BLaER1 treated with 17β-estradiol and CSF1 and Interleukin-3, amounts not matched to agents 10 nM and 100 nM (cell line): ENCODE measurements around the gene ARHGEF6.
"Not testable (repeated sequence)": the region's sequence is repeated elsewhere in the genome, so short reads cannot be mapped to it uniquely, and the experiment has no call there.

Experiments used
- H3K27ac ChIP-seq, 11 experiments: shearing (Covaris generic); formaldehyde crosslinking; 2 replicates each; pipeline ENCODE4 v1.8.1; 2022
- H3K27me3 ChIP-seq, 11 experiments: shearing (Covaris generic); formaldehyde crosslinking; 2 replicates each; pipeline ENCODE4 v1.8.1; 2022
- H3K36me3 ChIP-seq, 11 experiments: shearing (Covaris generic); formaldehyde crosslinking; 2 replicates each; pipeline ENCODE4 v1.8.1; 2022
- H3K4me1 ChIP-seq, 10 experiments: shearing (Covaris generic); formaldehyde crosslinking; 2 replicates each; pipeline ENCODE4 v1.8.1; 2022
- H3K4me2 ChIP-seq, 11 experiments: shearing (Covaris generic); formaldehyde crosslinking; 2 replicates each; pipeline ENCODE4 v1.8.1; 2022
- H3K4me3 ChIP-seq, 10 experiments: shearing (Covaris generic); formaldehyde crosslinking; 2 replicates each; pipeline ENCODE4 v1.8.1; 2022
- H3K9ac ChIP-seq, 11 experiments: shearing (Covaris generic); formaldehyde crosslinking; 2 replicates each; pipeline ENCODE4 v1.8.1; 2022
- H3K9me3 ChIP-seq, 11 experiments: shearing (Covaris generic); formaldehyde crosslinking; replicated peaks in 1 of 11; 2 replicates each; pipeline ENCODE4 v1.8.1; 2022
- H4K20me1 ChIP-seq, 11 experiments: shearing (Covaris generic); formaldehyde crosslinking; 2 replicates each; pipeline ENCODE4 v1.8.1; 2022
- Cebpa-rat ChIP-seq, 11 experiments: shearing (Covaris generic); IDR thresholded peaks; 2 replicates each; pipeline ENCODE4 v1.8.1; 2022

The ARHGEF6 gene

DNA sequence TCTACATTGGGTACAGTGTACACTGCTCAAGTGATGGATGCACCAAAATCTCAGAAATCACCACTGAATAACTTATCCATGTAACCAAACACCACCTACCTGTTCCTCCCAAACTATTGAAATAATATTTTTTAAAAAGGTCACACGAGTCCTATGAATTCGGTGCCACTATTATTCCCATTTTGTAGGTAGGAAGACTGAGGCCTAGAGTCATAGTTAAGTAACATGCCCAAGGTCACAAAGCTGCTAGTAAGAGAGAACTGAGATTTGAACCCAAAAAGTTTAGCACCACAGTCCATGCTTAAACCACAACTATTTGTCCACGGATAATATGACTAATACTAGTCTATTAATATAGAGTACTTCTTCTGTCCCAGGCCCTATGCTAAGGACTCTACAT is 2.7 kb downstream of the ARHGEF6 start:
- H3K4me3 ChIP-seq, result peak overlapping the region in 4 of 10 experiments; percentile 63 to 68 (median 66); a peak in 7 of 20 replicates
- peaks cover 0 to 9% (median 0%) of the 10 kb centered on the region in 11 experiments; a peak in 5 of 22 replicates for H4K20me1 ChIP-seq
- H3K9me3 ChIP-seq, result peaks cover 0 to 5% (median 0%) of the 10 kb centered on the region in 11 experiments; a peak in 2 of 22 replicates
- H3K27ac ChIP-seq, result peak overlapping the region in 8 of 11 experiments; percentile 60 to 95 (median 86); a peak in 13 of 22 replicates
- peaks cover 22 to 39% (median 26%) of the 10 kb centered on the region in 10 experiments for H3K4me1 ChIP-seq
- TF ChIP-seq Cebpa-rat (IDR thresholded peaks at IDR 0.05), result no peak
- H3K27me3 ChIP-seq, result peaks cover 80 to 100% (median 97%) of the 10 kb centered on the region in 11 experiments
- H3K9ac ChIP-seq, result peak overlapping the region in 1 of 11 experiments; percentile 68; a peak in 3 of 22 replicates
- peaks cover 0 to 15% (median 0%) of the 10 kb centered on the region in 11 experiments; a peak in 4 of 22 replicates for H3K36me3 ChIP-seq
- peak overlapping the region; percentile 62 to 79 (median 72) for H3K4me2 ChIP-seq

DNA sequence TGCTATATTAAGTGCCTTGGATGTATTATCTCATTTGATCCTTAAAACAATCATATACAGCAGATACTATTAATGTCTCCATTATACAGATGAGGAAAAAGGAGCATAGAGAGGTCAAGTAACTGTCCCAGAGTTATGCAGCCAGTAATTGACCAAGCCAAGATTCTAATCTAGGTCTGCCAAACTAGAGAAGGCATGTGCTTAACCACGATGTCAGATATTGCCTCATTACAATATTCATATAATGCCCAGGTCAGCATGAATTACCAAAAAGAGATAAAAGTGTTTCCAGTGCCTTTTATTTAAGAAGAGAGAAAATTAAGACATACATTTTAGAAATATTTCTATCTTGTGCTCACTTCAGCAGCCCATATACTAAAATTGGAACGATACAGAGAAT is 7.1 kb downstream of the ARHGEF6 start:
- Histone ChIP-seq H3K4me3 (no peak overlapping the region), H3K27ac (no peak overlapping the region), H3K4me2 (no peak overlapping the region), H4K20me1 (peaks cover 0 to 46% (median 8%) of the 10 kb centered on the region in 11 experiments; a peak in 10 of 22 replicates), H3K36me3 (peaks cover 0 to 23% (median 0%) of the 10 kb centered on the region in 11 experiments; a peak in 4 of 22 replicates), H3K27me3 (peaks cover 53 to 94% (median 81%) of the 10 kb centered on the region in 11 experiments), H3K9me3 (peaks cover 0 to 10% (median 5%) of the 10 kb centered on the region in 11 experiments; a peak in 5 of 22 replicates), H3K4me1 (peaks cover 11 to 36% (median 18%) of the 10 kb centered on the region in 10 experiments), H3K9ac (no peak overlapping the region)
- TF ChIP-seq Cebpa-rat (IDR thresholded peaks at IDR 0.05), result no peak

DNA sequence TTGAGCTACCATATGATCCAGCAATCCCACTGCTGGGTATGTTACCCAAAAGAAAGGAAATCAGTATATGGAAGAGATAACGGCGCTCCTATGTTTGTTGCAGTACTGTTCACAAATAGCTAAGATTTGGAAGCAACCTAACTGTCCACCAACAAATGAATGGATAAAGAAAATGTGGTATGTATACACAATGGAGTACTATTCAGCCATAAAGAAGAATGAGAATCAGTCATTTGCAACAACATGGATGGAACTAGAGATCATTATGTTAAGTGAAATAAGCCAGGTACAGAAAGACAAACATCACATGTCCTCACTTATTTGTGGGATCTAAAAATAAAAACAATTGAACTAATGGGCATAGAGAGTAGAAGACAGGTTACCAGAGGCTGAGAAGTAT is 8.9 kb downstream of the ARHGEF6 start:
- not testable (repeated sequence) for H3K27ac ChIP-seq, H3K4me3 ChIP-seq, H3K4me2 ChIP-seq, H3K9ac ChIP-seq
- Histone ChIP-seq H3K9me3 (peaks cover 0 to 10% (median 4%) of the 10 kb centered on the region in 11 experiments; a peak in 6 of 22 replicates), H3K36me3 (peaks cover 0 to 16% (median 0%) of the 10 kb centered on the region in 11 experiments; a peak in 3 of 22 replicates), H3K27me3 (peaks cover 53 to 95% (median 83%) of the 10 kb centered on the region in 11 experiments), H4K20me1 (peaks cover 0 to 63% (median 25%) of the 10 kb centered on the region in 11 experiments; a peak in 16 of 22 replicates), H3K4me1 (peaks cover 13 to 26% (median 19%) of the 10 kb centered on the region in 10 experiments; a peak in 19 of 20 replicates)

DNA sequence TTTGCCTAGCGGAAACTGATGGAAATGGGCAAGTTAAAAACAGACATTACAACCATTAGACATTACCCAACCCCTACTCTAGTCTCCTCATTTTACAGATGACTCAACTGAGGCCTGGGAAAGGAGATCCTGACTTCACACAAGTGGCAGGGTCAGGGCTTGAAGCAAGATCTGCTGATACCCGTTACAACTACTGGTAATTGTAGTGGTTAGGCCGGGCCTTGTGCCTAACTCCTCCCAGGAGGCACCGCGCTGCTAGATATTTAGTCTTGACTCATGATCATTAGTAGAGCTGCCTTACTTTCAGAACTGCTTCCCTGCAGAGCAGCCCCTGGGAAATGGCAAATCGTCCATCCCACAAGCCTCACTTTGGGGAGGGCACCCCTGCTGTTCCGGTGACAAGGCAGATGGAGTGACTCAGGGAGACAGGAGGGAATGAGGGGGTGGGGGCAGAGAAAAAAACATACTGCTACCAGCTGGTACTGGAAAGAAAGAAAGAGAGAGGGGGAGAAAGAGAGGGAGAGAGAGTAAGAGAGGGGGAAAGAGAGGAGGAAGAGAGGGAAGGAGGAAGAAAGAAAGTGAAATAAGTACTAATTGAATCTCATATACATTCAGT is 12.2 kb downstream of the ARHGEF6 start:
- H3K27me3 ChIP-seq, result peaks cover 51 to 95% (median 83%) of the 10 kb centered on the region in 11 experiments
- TF ChIP-seq Cebpa-rat (IDR thresholded peaks at IDR 0.05), result no peak
- peak overlapping the region; percentile 73 to 88 (median 84) for H3K4me2 ChIP-seq
- peaks cover 13 to 29% (median 23%) of the 10 kb centered on the region in 10 experiments for H3K4me1 ChIP-seq
- H3K9ac ChIP-seq, result peak overlapping the region in 7 of 11 experiments; percentile 72 to 85 (median 82); a peak in 7 of 22 replicates
- peaks cover 9 to 20% (median 15%) of the 10 kb centered on the region in 11 experiments; a peak in 20 of 22 replicates for H3K9me3 ChIP-seq
- peaks cover 0 to 26% (median 6%) of the 10 kb centered on the region in 11 experiments; a peak in 6 of 22 replicates for H3K36me3 ChIP-seq
- H3K4me3 ChIP-seq, result peak overlapping the region in 6 of 10 experiments; percentile 59 to 73 (median 66); a peak in 8 of 20 replicates
- peak overlapping the region in 5 of 11 experiments; percentile 70 to 83 (median 82); a peak in 10 of 22 replicates for H3K27ac ChIP-seq
- H4K20me1 ChIP-seq, result peaks cover 0 to 93% (median 48%) of the 10 kb centered on the region in 11 experiments; a peak in 16 of 22 replicates

DNA sequence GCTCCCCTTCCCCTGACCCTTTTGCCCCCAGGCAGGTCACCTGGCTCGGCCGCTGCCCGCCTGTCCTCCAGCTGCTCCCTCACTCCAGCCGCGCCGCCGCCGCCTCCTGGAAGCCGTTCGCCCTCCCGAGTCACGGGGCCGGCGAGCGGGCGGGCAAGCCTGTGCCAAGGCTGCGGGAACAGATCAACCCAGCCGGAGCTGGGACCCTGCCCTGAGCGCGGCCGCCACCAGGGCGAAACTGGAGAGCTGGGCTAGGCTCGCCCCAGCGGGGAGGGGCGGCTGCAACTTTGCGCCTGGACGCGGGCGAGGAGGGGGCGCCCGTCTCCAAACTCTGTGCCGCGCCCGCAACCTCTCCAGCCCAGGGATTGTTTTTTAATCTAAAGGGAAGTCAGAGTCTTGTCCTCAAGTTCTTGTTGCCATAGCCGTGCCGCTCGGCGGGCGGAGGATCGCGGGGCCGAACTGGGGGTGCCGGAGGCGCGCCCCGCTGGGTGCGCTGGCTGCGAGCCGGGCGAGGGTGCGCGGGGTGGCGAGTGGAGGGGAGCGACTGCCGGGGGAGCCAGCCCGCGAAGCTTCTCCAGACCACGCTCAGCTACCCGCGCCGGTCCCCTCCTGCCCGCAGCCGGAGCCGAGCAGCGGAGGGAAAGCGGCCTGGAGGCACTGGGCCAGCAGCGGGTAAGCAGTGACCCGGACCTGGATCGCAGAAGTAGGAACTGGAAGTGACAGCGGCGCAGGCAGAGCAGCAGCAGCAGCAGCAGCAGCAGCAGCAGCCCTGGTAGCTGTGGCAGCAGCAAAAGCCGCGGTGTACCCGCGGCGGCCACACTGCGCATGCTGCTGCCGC is 13.4 kb downstream of the ARHGEF6 start:
- no peak for TF ChIP-seq Cebpa-rat (IDR thresholded peaks at IDR 0.05)
- Histone ChIP-seq H3K4me3 (peak overlapping the region; percentile 59 to 73 (median 66)), H3K27me3 (peaks cover 51 to 96% (median 82%) of the 10 kb centered on the region in 11 experiments), H3K9me3 (peaks cover 9 to 20% (median 15%) of the 10 kb centered on the region in 11 experiments; a peak in 20 of 22 replicates), H3K36me3 (peaks cover 0 to 13% (median 0%) of the 10 kb centered on the region in 11 experiments; a peak in 3 of 22 replicates), H3K4me1 (peaks cover 13 to 42% (median 35%) of the 10 kb centered on the region in 10 experiments), H3K4me2 (peak overlapping the region; percentile 73 to 88 (median 84)), H4K20me1 (peaks cover 0 to 93% (median 49%) of the 10 kb centered on the region in 11 experiments; a peak in 15 of 22 replicates), H3K9ac (peak overlapping the region; percentile 72 to 85 (median 81)), H3K27ac (peak overlapping the region; percentile 57 to 83 (median 70))

DNA sequence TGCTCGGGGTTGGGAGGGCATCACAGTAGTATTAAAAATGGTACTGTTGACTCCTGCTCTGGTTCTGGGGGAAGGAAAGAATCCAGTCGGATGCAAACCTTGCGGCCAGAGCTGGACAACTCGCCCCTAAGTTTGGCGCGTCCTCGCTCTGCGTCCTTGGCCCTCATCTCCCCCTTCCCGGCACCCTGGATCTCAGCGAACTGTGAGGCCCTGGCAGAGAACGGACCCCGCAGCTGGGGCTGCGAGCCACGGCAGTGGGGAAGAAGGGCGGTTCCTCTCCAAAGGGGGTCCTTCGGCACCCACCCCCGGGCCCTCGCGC is 14.0 kb downstream of the ARHGEF6 start:
- peaks cover 0 to 93% (median 49%) of the 10 kb centered on the region in 11 experiments; a peak in 15 of 22 replicates for H4K20me1 ChIP-seq
- H3K9me3 ChIP-seq, result peaks cover 9 to 17% (median 13%) of the 10 kb centered on the region in 11 experiments; a peak in 20 of 22 replicates
- H3K9ac ChIP-seq, result peak overlapping the region; percentile 72 to 85 (median 81)
- peak overlapping the region in 8 of 11 experiments; percentile 64 to 83 (median 78); a peak in 12 of 22 replicates for H3K27ac ChIP-seq
- H3K36me3 ChIP-seq, result peaks cover 0 to 10% (median 0%) of the 10 kb centered on the region in 11 experiments; a peak in 3 of 22 replicates
- peak overlapping the region; percentile 73 to 88 (median 84) for H3K4me2 ChIP-seq
- peak overlapping the region; percentile 59 to 73 (median 66) for H3K4me3 ChIP-seq
- H3K27me3 ChIP-seq, result peaks cover 56 to 97% (median 87%) of the 10 kb centered on the region in 11 experiments
- no peak for TF ChIP-seq Cebpa-rat (IDR thresholded peaks at IDR 0.05)
- peaks cover 15 to 47% (median 40%) of the 10 kb centered on the region in 10 experiments for H3K4me1 ChIP-seq

DNA sequence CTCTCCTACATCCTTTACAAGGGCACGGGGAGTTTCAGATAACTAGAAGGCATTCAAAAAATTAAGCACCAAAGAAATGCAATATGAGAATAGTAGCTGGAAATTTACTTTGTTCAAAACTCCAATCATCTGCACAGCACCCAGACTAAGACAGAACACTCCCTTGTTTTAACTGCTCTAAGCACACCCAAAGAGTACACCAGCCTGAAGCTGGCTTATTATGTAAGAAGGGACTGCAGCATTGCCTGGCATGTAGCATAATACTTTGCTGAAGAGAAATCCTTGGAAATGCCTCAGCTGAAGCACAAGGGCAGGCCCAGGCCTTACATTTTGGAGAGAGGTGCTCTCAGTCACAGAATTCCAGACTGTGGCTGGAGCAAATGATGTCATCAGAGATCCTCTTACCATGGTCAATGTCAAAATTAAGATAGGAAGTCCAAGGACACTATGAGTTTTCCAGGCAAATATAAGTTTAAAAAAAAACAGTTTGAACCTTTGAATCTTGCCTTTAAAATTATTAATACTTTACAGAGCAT is 14.8 kb downstream of the ARHGEF6 start:
- H3K9ac ChIP-seq, result no peak overlapping the region
- no peak for TF ChIP-seq Cebpa-rat (IDR thresholded peaks at IDR 0.05)
- peaks cover 0 to 10% (median 0%) of the 10 kb centered on the region in 11 experiments; a peak in 3 of 22 replicates for H3K36me3 ChIP-seq
- H3K27ac ChIP-seq, result no peak overlapping the region
- peaks cover 60 to 98% (median 91%) of the 10 kb centered on the region in 11 experiments for H3K27me3 ChIP-seq
- peaks cover 0 to 90% (median 49%) of the 10 kb centered on the region in 11 experiments; a peak in 15 of 22 replicates for H4K20me1 ChIP-seq
- peaks cover 9 to 17% (median 12%) of the 10 kb centered on the region in 11 experiments; a peak in 20 of 22 replicates for H3K9me3 ChIP-seq
- peaks cover 24 to 56% (median 46%) of the 10 kb centered on the region in 10 experiments for H3K4me1 ChIP-seq
- H3K4me3 ChIP-seq, result no peak overlapping the region
- peak overlapping the region in 2 of 11 experiments; percentile 73 to 84; a peak in 4 of 22 replicates for H3K4me2 ChIP-seq
